Measurements from ENCODE around the gene PDAP1.
"Not testable (repeated sequence)": the region's sequence is repeated elsewhere in the genome, so short reads cannot be mapped to it uniquely, and the experiment has no call there.

Gene PDAP1

GRCh38 chr7:99424932-99425730, 16.7 kb upstream of the PDAP1 start:
- no peak for DNase-seq

GRCh38 chr7:99422625-99423024, 14.2 kb upstream of the PDAP1 start:
- no peak for DNase-seq

DNA sequence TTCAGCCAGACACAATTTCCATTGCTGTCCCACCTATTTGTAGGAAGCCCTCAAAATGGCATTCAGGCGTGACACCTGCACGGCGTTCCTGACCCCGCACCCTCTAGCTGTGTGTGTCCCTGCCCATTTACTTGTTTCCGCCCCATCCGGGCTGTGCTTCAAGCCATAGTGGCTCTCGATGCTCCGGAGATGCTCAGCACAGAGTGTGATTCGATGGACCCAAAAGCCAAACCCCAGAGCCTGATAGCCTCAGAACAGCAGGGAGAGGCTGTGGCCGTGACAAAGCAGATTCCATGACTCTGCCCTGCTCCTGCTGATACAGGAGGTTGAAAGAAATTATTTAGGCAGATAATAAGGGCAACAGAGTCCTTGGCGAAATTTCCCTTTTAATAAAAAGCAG, 13.8 kb upstream of the PDAP1 start:
- DNase-seq, result no peak

DNA sequence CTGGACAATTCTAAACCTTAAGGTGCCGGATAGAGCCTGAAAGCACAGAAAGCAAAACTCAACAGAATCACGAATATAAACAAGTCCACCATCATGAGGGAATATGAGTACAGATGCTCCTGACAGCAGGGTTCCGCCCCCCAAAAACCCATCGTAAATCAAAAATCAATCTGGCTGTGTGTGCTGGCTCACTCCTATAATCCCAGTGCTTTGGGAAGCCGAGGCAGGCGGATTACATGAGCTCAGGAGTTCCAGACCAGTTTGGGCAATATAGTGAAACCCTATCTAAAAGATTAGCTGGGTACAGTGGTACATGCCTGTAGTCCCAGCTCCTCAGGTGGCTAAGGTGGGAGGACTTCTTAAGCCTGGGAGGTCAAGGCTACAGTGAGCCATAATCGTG, 12.6 kb upstream of the PDAP1 start:
- no peak for DNase-seq

- DNase-seq, result no peak
Observed at GRCh38 chr7:99420213-99420612, 11.8 kb upstream of the PDAP1 start.

- no peak for DNase-seq
Observed at GRCh38 chr7:99419323-99420021, 11.1 kb upstream of the PDAP1 start.

DNA sequence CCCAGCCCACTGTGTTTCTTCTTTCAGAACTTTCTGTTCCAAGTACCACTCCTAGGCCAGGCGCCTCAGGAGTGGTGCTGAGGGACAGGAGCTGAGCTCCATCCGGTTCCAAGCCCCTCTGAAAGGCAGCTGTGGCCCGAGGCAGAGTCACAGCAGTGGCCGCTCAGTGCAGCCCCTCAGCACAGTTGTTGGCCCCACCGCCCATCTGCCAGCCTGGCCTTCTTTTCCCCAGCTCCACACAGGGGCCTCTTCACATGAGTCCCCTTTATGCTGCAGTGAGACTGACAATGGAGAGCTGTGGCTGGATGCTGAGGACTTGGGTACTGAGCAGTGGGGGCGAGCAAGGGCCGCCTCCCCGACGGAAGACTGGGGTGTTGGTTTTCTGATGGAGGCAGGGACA, 9.9 kb upstream of the PDAP1 start:
- no peak for DNase-seq

- not testable (repeated sequence) for DNase-seq
Observed at GRCh38 chr7:99415513-99416127, 7.2 kb upstream of the PDAP1 start.

GRCh38 chr7:99410635-99411034, 2.2 kb upstream of the PDAP1 start:
- no peak for DNase-seq

DNA sequence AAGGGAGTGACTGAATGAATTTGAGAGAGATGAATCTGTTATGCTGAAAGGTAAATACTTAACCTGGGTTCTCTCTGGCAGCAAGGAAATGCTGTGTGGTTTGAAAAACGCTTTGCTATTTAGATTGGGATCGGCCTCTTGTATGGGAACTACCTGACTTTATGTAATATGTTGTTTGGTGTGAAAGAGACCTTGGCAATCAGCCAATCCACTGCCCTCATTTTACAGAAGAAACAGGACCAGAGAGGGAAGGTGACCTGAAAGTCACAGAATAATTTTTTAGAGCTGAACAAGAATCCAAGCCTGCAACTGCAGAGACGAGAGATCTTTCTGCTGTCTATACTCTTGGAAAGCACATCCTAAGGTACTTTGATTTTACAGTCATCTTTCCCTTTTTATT, 1.4 kb upstream of the PDAP1 start:
- DNase-seq, result no peak

DNA sequence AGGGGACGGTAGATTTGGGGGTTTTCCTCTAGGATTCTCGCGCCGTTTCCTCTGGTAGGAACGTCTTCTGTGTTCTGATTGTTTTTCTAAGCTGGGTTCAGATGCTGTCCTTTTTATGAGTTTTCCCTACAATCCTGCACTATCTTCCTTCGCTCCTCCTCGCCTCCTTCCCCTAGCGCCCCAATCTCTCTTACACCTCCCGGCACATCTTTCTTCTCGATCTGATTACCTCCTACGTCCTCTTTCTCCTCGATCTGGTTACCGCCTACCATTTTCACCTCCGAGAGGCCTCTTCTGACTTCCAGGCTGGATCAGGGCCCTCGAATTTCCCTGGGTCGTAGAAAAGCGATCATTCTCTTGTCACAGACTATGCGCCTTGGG, 785 bp upstream of the PDAP1 start:
- no peak for DNase-seq

DNA sequence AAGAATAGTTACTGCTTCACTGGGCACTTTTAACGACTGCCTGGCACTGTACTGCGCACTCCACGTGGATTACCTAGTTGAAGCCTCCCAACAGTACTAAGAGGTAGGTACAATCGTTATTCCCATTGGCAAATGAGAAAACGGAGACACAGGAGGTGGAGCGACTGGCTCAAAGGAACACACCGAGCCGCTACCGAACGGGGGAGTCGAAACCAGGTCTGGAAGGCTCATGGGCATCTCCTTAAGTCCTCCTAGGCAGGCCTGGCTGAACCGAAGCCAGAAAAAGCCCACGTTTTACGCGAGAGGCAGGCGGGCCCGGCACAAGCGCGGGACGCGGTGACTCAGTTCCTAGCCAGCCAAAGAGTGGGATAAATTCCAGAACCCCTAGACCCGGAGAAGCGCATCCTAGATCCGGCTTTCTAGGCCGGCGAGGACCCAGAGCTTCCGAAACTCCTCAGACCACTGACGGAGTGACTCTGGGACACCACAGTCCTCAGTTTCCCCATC, 472 bp downstream of the PDAP1 start:
- no peak for DNase-seq

DNA sequence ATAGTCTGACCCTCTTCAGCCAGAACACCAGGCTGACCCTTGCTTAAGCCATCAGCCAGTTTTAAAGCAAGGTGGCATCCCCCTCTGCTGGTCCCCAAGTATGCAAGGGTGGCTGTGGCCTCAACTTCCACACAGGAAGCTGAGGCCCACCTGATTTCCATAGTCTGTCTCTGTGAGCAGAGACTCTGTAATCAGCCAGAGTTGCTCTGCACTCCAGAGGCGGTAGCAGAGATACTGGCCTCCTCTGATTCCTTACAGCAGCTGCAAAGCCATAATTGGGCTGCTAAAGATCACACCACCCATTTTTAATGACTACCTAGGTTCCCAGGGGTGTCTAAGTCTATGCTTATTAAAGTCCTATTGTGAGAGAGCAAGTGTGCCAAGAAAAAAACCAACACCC, 1.8 kb downstream of the PDAP1 start:
- DNase-seq, result no peak

DNA sequence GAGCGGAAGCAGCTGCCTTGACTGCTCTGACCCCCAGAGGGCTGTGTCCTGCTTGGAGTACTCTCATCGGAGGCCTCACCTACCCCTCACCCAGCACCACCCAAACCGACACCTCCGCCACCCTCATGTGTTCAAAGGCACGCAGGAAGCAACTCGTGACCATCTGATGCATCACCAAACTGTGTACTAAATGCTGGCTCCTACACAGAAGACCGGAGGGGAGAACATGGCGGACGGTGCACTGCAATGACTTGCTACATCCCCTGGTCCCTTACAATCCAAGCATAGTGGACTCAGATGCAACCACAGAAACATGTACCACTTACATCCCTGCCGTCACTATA, 3.4 kb downstream of the PDAP1 start:
- DNase-seq, result no peak

GRCh38 chr7:99404235-99404976, 4.0 kb downstream of the PDAP1 start:
- no peak for DNase-seq

DNA sequence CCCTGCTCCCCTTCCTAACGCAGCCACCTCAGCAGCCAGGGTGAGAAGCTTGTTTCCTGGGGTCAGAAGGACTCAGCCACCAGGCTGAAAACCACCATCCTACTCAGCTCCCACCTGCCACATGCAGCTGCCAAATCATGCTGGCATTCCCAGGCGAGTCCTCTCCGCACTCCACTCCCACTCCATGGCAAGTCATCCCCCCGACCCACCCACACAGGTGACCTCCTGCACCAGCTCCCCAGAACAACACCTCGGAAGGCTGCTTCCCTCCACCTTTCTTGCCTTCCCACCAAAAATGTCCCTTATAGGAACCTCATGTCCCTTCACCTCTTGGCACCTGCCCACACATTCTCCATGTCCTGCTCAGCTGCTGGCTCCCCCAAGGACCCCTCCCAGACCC, 4.6 kb downstream of the PDAP1 start:
- DNase-seq, result no peak

- no peak for DNase-seq
Observed at GRCh38 chr7:99402854-99403253, 5.5 kb downstream of the PDAP1 start.

DNA sequence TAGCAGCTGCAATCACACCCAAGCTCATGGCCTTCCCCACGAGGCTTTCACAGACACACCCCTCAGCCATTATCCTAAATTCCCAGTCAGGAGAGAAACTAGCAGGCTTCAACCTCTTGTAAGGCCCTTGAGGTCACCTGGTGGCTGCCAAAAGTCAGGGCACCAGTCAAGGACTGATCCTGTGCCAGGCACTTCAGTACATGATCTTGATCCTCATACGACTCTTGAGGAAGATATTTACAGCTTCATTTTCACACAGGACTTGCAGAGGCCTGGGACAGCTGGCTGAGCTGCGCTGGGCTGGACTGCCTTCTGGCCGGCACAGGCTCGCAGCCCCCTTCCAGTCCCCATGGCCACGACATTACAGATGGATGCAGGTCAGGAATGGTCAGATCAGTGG, 8.8 kb downstream of the PDAP1 start:
- DNase-seq, result no peak

- no peak for DNase-seq
Observed at GRCh38 chr7:99398891-99399445, 9.4 kb downstream of the PDAP1 start.

GRCh38 chr7:99397297-99397983, 11.0 kb downstream of the PDAP1 start:
- no peak for DNase-seq

- DNase-seq, result no peak
Observed at GRCh38 chr7:99396418-99397296, 11.7 kb downstream of the PDAP1 start.

Data from NCI-H446 treated with DMSO at 0.1 percent for 48 hours (cell line).